GM12874 (cell line): Measurements from ENCODE around the gene SLC35E3.

Experiments used
- CTCF ChIP-seq: IDR thresholded peaks from 2 replicates; pipeline ENCODE4 v1.5.1; 2011; ENCODE audit warnings: low read depth, mild to moderate bottlenecking, control low read depth, low read length, moderate library complexity; ENCODE audit not compliant: insufficient read depth

Gene SLC35E3

GRCh38 chr12:68771223-68771925 lies 25.4 kb downstream of the SLC35E3 start:
- TF ChIP-seq CTCF = no peak

- no peak for TF ChIP-seq CTCF
Measured at GRCh38 chr12:68772714-68773113, 26.7 kb downstream of the SLC35E3 start.

GRCh38 chr12:68773582-68773981 lies 27.6 kb downstream of the SLC35E3 start:
- TF ChIP-seq CTCF = no peak

- no peak for TF ChIP-seq CTCF
Measured at GRCh38 chr12:68775121-68775630, 29.2 kb downstream of the SLC35E3 start.

- no peak for TF ChIP-seq CTCF
Measured at GRCh38 chr12:68776976-68777610, 31.1 kb downstream of the SLC35E3 start.

GRCh38 chr12:68779280-68779679 lies 33.3 kb downstream of the SLC35E3 start:
- TF ChIP-seq CTCF = no peak

GRCh38 chr12:68780731-68781130 lies 34.8 kb downstream of the SLC35E3 start:
- TF ChIP-seq CTCF = no peak
